NCI-H2196 treated with DMSO at 0.1 percent for 48 hours (cell line): ENCODE data around the gene NRDC.

Experiments
- DNase-seq: peaks from one replicate; lab custom pipeline; 2025; ENCODE audit not compliant: unreplicated experiment; lab: John Stamatoyannopoulos, UW

Gene NRDC

GRCh38 chr1:51761351-51761750, 117.2 kb downstream of the NRDC start:
- no peak for DNase-seq

GRCh38 chr1:51760872-51761271, 117.7 kb downstream of the NRDC start:
- DNase-seq: no peak

GRCh38 chr1:51758310-51758709, 120.2 kb downstream of the NRDC start:
- no peak for DNase-seq

GRCh38 chr1:51756290-51756689, 122.2 kb downstream of the NRDC start:
- DNase-seq: no peak

- DNase-seq: no peak
Measured at GRCh38 chr1:51755437-51755836, 123.1 kb downstream of the NRDC start.

GRCh38 chr1:51754666-51755065, 123.9 kb downstream of the NRDC start:
- DNase-seq: no peak

- no peak for DNase-seq
Measured at GRCh38 chr1:51753969-51754368, 124.6 kb downstream of the NRDC start.

- no peak for DNase-seq
Measured at GRCh38 chr1:51752073-51752948, 126.2 kb downstream of the NRDC start.

GRCh38 chr1:51750729-51751128, 127.8 kb downstream of the NRDC start:
- DNase-seq: no peak

GRCh38 chr1:51750218-51750617, 128.3 kb downstream of the NRDC start:
- DNase-seq: no peak

GRCh38 chr1:51749151-51749550, 129.4 kb downstream of the NRDC start:
- DNase-seq: no peak

- DNase-seq: no peak
Measured at GRCh38 chr1:51745304-51745570, 133.3 kb downstream of the NRDC start.

- DNase-seq: no peak
Measured at GRCh38 chr1:51744506-51745303, 133.8 kb downstream of the NRDC start.

GRCh38 chr1:51741121-51741681, 137.3 kb downstream of the NRDC start:
- no peak for DNase-seq

- DNase-seq: no peak
Measured at GRCh38 chr1:51740652-51741051, 137.9 kb downstream of the NRDC start.
